H1 (cell line): ENCODE measurements around the gene C1QTNF1. TPM values are rescaled to one million over a fixed set of nuclear protein-coding genes. Genes with fewer than 3 reads are reported as not detected.

Experiments used
- CTCF ChIA-PET: fragments of 300-600 bp; sonication (Branson Sonifier 250); formaldehyde crosslinking; loops from one replicate; lab custom pipeline; 2021; ENCODE audit not compliant: partially characterized antibody; lab: Charles Lee
- POLR2A ChIA-PET: fragments of 300-600 bp; sonication (Branson Sonifier 250); formaldehyde crosslinking; loops from one replicate; lab custom pipeline; 2021; ENCODE audit warnings: inconsistent platforms; ENCODE audit not compliant: partially characterized antibody; lab: Charles Lee
- DNase-seq, 2 experiments: peaks; one replicate each; pipeline versions ENCODE4 v3.0.0 to v3.0.0-alpha.2; 2010 to 2022; ENCODE audit warnings: low spot score in 2 of 2, low read depth in 1 of 2, mixed read lengths in 1 of 2
- FAIRE-seq: peaks from 2 replicates; lab custom pipeline; 2011; peaks lifted over from hg19 to GRCh38; lab: Jason Lieb, UNC
- H2AFZ ChIP-seq: 2 replicates; pipeline ENCODE4 v1.8.1; 2012; ENCODE audit warnings: low read length, inconsistent platforms
- H2AK5ac ChIP-seq: 2 replicates; pipeline ENCODE4 v1.6.1; 2013; ENCODE audit warnings: low read depth, low read length
- H2BK120ac ChIP-seq: replicated peaks from 2 replicates; pipeline ENCODE3; 2013; ENCODE audit warnings: low read depth, low read length, inconsistent platforms
- H2BK12ac ChIP-seq: 2 replicates; pipeline ENCODE4 v1.6.1; 2013; ENCODE audit warnings: low read depth, low read length
- H2BK15ac ChIP-seq: 2 replicates; pipeline ENCODE4 v1.6.1; 2013; ENCODE audit warnings: low read length
- H2BK20ac ChIP-seq: 2 replicates; pipeline ENCODE4 v1.6.1; 2013; ENCODE audit warnings: low read length
- H2BK5ac ChIP-seq: 2 replicates; pipeline ENCODE4 v1.6.1; 2013; ENCODE audit warnings: low read depth, low read length
- H3K14ac ChIP-seq: 2 replicates; pipeline ENCODE4 v1.6.1; 2013; ENCODE audit warnings: inconsistent platforms; ENCODE audit not compliant: insufficient read length
- H3K18ac ChIP-seq: 2 replicates; pipeline ENCODE4 v1.6.1; 2013; ENCODE audit warnings: low read length; ENCODE audit errors: extremely low read depth
- H3K23ac ChIP-seq: 2 replicates; pipeline ENCODE4 v1.6.1; 2013; ENCODE audit warnings: inconsistent platforms; ENCODE audit not compliant: insufficient read length
- H3K23me2 ChIP-seq: 2 replicates; pipeline ENCODE4 v1.6.1; 2013; ENCODE audit warnings: low read depth, low read length
- H3K27ac ChIP-seq: 2 replicates; pipeline ENCODE4 v1.6.1; 2011; ENCODE audit warnings: low read depth, low read length, inconsistent platforms
- H3K27me3 ChIP-seq, 4 experiments: replicated peaks in 1 of 4; 1 replicate in 1 of 4; 2 replicates in 3 of 4; pipeline versions ENCODE4 v1.6.1 to v1.8.1; 2011 to 2013; ENCODE audit warnings: low read length in 3 of 4, mild to moderate bottlenecking in 3 of 4, inconsistent platforms in 2 of 4, mixed read lengths in 2 of 4, moderate library complexity in 1 of 4; ENCODE audit not compliant: control insufficient read depth in 3 of 4, insufficient read depth in 3 of 4; ENCODE audit errors: extremely low read depth in 1 of 4
- H3K36me3 ChIP-seq, 4 experiments: 2 replicates each; pipeline versions ENCODE4 v1.6.1 to v1.8.1; 2011 to 2013; ENCODE audit warnings: mild to moderate bottlenecking in 4 of 4, low read length in 3 of 4, moderate library complexity in 2 of 4, control low read depth in 1 of 4, inconsistent platforms in 1 of 4; ENCODE audit not compliant: insufficient read depth in 4 of 4, control insufficient read depth in 2 of 4
- H3K4ac ChIP-seq: replicated peaks from 2 replicates; pipeline ENCODE3; 2013; ENCODE audit warnings: low read length, low read depth, mixed read lengths, inconsistent platforms; ENCODE audit not compliant: insufficient read length
- H3K4me1 ChIP-seq, 4 experiments: replicated peaks in 1 of 4; 1 replicate in 1 of 4; 2 replicates in 3 of 4; pipeline versions ENCODE4 v1.6.1 to v1.8.1; 2011 to 2013; ENCODE audit warnings: low read length in 3 of 4, inconsistent platforms in 2 of 4, mixed read lengths in 1 of 4; ENCODE audit not compliant: insufficient read depth in 4 of 4, control insufficient read depth in 3 of 4
- H3K4me2 ChIP-seq, 2 experiments: 2 replicates each; pipeline versions ENCODE4 v1.6.1 to v1.8.1; 2011 to 2013; ENCODE audit warnings: low read depth in 2 of 2, low read length in 2 of 2, control low read depth in 1 of 2, inconsistent platforms in 1 of 2, mild to moderate bottlenecking in 1 of 2; ENCODE audit not compliant: insufficient read depth in 1 of 2
- H3K4me3 ChIP-seq, 4 experiments: fragments of 200-600, 300-600 bp in 1 of 4; sonication (generic), shearing (Covaris generic), sonication (Bioruptor Twin) in 1 of 4; 2 replicates each; pipeline versions ENCODE4 v1.5.1 to v1.8.1; 2011 to 2016; ENCODE audit warnings: low read length in 4 of 4, low read depth in 3 of 4, control low read depth in 2 of 4, inconsistent platforms in 2 of 4, mild to moderate bottlenecking in 2 of 4, mixed read lengths in 1 of 4, moderate library complexity in 1 of 4; ENCODE audit not compliant: insufficient read depth in 2 of 4; ENCODE audit errors: extremely low read depth in 1 of 4
- H3K56ac ChIP-seq: replicated peaks from 2 replicates; pipeline ENCODE3; 2013; ENCODE audit warnings: low read depth, mild to moderate bottlenecking, mixed read lengths, low read length, inconsistent platforms; ENCODE audit not compliant: insufficient read length
- H3K79me1 ChIP-seq: 2 replicates; pipeline ENCODE4 v1.6.1; 2013; ENCODE audit warnings: low read depth, low read length, control low read depth
- H3K79me2 ChIP-seq, 2 experiments: 2 replicates each; pipeline versions ENCODE4 v1.6.1 to v1.8.1; 2012 to 2013; ENCODE audit warnings: low read length in 2 of 2, mild to moderate bottlenecking in 2 of 2, inconsistent platforms in 1 of 2; ENCODE audit not compliant: insufficient read depth in 2 of 2, control insufficient read depth in 1 of 2
- H3K9ac ChIP-seq, 4 experiments: replicated peaks in 1 of 4; 1 replicate in 1 of 4; 2 replicates in 3 of 4; pipeline versions ENCODE4 v1.6.1 to v1.8.1; 2011 to 2013; ENCODE audit warnings: low read depth in 3 of 4, low read length in 3 of 4, control low read depth in 2 of 4, mild to moderate bottlenecking in 2 of 4, moderate library complexity in 2 of 4, inconsistent platforms in 1 of 4; ENCODE audit errors: extremely low read depth in 1 of 4
- H3K9me3 ChIP-seq, 2 experiments: 2 replicates each; pipeline versions ENCODE4 v1.6.1 to v1.8.1; 2012 to 2013; ENCODE audit warnings: mild to moderate bottlenecking in 2 of 2, moderate library complexity in 2 of 2, control low read depth in 1 of 2, inconsistent platforms in 1 of 2, low read depth in 1 of 2, low read length in 1 of 2, mixed read lengths in 1 of 2; ENCODE audit not compliant: insufficient read depth in 2 of 2
- H4K20me1 ChIP-seq, 2 experiments: replicated peaks in 1 of 2; 2 replicates each; pipeline versions ENCODE3 to v1.8.1; 2011 to 2013; ENCODE audit warnings: inconsistent platforms in 2 of 2, low read length in 2 of 2, mild to moderate bottlenecking in 1 of 2; ENCODE audit not compliant: insufficient read depth in 2 of 2, control insufficient read depth in 1 of 2
- H4K5ac ChIP-seq: 2 replicates; pipeline ENCODE4 v1.6.1; 2013; ENCODE audit warnings: low read length, low read depth, mixed read lengths, inconsistent platforms; ENCODE audit not compliant: insufficient read length
- H4K8ac ChIP-seq: 2 replicates; pipeline ENCODE4 v1.8.0; 2013; ENCODE audit warnings: mild to moderate bottlenecking, moderate library complexity, low read length, inconsistent platforms; ENCODE audit not compliant: insufficient read depth; ENCODE audit errors: extremely low read depth
- H4K91ac ChIP-seq: replicated peaks from 2 replicates; pipeline ENCODE3; 2013; ENCODE audit warnings: low read length, mixed read lengths, inconsistent platforms; ENCODE audit not compliant: insufficient read length
- CHD1 ChIP-seq: IDR thresholded peaks from 2 replicates; pipeline ENCODE4 v1.6.1; 2012; ENCODE audit warnings: low read depth, low read length, improper control_type of control experiment
- HDAC6 ChIP-seq: IDR thresholded peaks from one replicate; pipeline ENCODE4 v1.7.1; 2012; ENCODE audit warnings: low read depth, mild to moderate bottlenecking, inconsistent platforms, low read length, moderate library complexity
- POLR2A ChIP-seq, 2 experiments: IDR thresholded peaks; 1 replicate in 1 of 2; 2 replicates in 1 of 2; pipeline ENCODE4 v1.6.1; 2011; ENCODE audit warnings: low read depth in 2 of 2, low read length in 2 of 2, mild to moderate bottlenecking in 2 of 2; ENCODE audit errors: control extremely low read depth in 1 of 2
- RBBP5 ChIP-seq: IDR thresholded peaks from 2 replicates; pipeline ENCODE4 v1.7.1; 2012; ENCODE audit warnings: low read depth, mild to moderate bottlenecking, inconsistent platforms, low read length, moderate library complexity, borderline replicate concordance
- RFX5 ChIP-seq: IDR thresholded peaks from 2 replicates; pipeline ENCODE4 v1.6.1; 2011; ENCODE audit warnings: low read depth, low read length, improper control_type of control experiment, borderline replicate concordance
- WGBS, 2 experiments: shearing (Covaris generic) in 1 of 2; methylation state at CpG; one replicate each; pipeline versions ENCODE4 v1.1.6 to v1.1.7; 2013 to 2015; ENCODE audit warnings: low lambda C conversion rate in 2 of 2, mixed read lengths in 2 of 2, inconsistent platforms in 1 of 2, low coverage in 1 of 2, missing lambda C conversion rate in 1 of 2; ENCODE audit not compliant: insufficient replicate concordance in 2 of 2, insufficient coverage in 1 of 2, insufficient read length in 1 of 2; ENCODE audit errors: extremely low coverage in 1 of 2, missing lambda C conversion rate in 1 of 2; 5-methylcytosine and 5-hydroxymethylcytosine counted together
- polyA plus RNA-seq, 7 experiments: library from polyadenylated mRNA; depleted of rRNA in 3 of 7; stranded (reverse) in 5 of 7; unstranded in 2 of 7; fragments of >200 nt in 5 of 7; fragments of 200-250 nt in 2 of 7; gene quantifications; 1 replicate in 5 of 7; 2 replicates in 1 of 7; 4 replicates in 1 of 7; pipeline versions ENCODE4 v1.2.1 to v1.2.3, GENCODE V29; 2011 to 2013; ENCODE audit warnings: missing spikeins in 2 of 7, mixed read lengths in 2 of 7
- total RNA-seq: library from RNA; stranded (reverse); fragmentation: NEBNext Ultra II Directional; extraction: Animal tissue kit (Norgen Biotek cat#: 25700); gene quantifications from 2 replicates; pipeline ENCODE4 v1.2.1, GENCODE V29; 2021

The C1QTNF1 gene
- total and polyA plus RNA-seq, 2 of the 8 experiments (the other 6 are each of a cell fraction or from before 2014, with no cell fraction given) = 1.5 to 2.5 TPM

GRCh38 chr17:79078476-79079190 lies 54.7 kb downstream of the C1QTNF1 start:
- Histone ChIP-seq H4K8ac (no peak overlapping the region), H3K23ac (no peak overlapping the region), H2BK12ac (no peak overlapping the region), H4K5ac (no peak overlapping the region), H3K18ac (no peak overlapping the region), H3K27me3 (peaks cover 0 to 5% (median 0%) of the 10 kb centered on the region in 4 experiments; a peak in 4 of 7 replicates), H3K4me2 (no peak overlapping the region), H3K27ac (no peak overlapping the region), H3K9ac (no peak overlapping the region), H3K4me3 (no peak overlapping the region), H2AFZ (no peak overlapping the region), H4K91ac (no peak overlapping the region), H3K36me3 (peaks cover 2 to 7% (median 5%) of the 10 kb centered on the region in 4 experiments; a peak in 4 of 8 replicates), H3K23me2 (peaks cover 6% of the 10 kb centered on the region; the same call in 1 of the 2 replicates), H3K56ac (no peak overlapping the region)
- ChIA-PET CTCF (interaction anchor here (0.6 to 4.5 kb wide), 8 partner anchors 10 to 315 kb away, joined by 3 to 23 read pairs (median 4); no protein-coding TSS in a partner anchor), POLR2A (no interaction called here)
- TF ChIP-seq RFX5 (no peak), CHD1 (no peak), HDAC6 (no peak), RBBP5 (no peak), POLR2A (IDR thresholded peaks at IDR 0.05; ENCODE audit: control extremely low read depth in 1 of 2, low read depth in 2 of 2, low read length in 2 of 2) (no peak)
- TF ChIP-seq, all 59 proteins: peak for 0
- Histone ChIP-seq H3K4ac (no peak overlapping the region), H2AK5ac (no peak overlapping the region), H2BK5ac (no peak overlapping the region), H3K9me3 (no peaks in the 10 kb centered on the region), H2BK15ac (no peak overlapping the region), H3K79me1 (no peaks in the 10 kb centered on the region), H3K4me1 (peaks cover 0 to 2% (median under 1%) of the 10 kb centered on the region in 4 experiments; a peak in 1 of 7 replicates), H4K20me1 (peaks cover 0 to 3% of the 10 kb centered on the region in 2 experiments), H2BK20ac (no peak overlapping the region), H3K79me2 (no peaks in the 10 kb centered on the region), H3K14ac (no peak overlapping the region), H2BK120ac (no peak overlapping the region)
- WGBS, 2 experiments = 94% methylated on average over 20 of the region's 21 CpGs; no CpG with 5 or more reads in 1 of the 2 experiments
- no peak for FAIRE-seq
- no peak for DNase-seq
